GM12864 (cell line): ENCODE data around the gene QSOX1.

Source experiments
- DNase-seq: peaks from one replicate; pipeline ENCODE4 v3.0.0-alpha.2; 2011; ENCODE audit warnings: low read depth
- H3K4me3 ChIP-seq: 2 replicates; pipeline ENCODE4 v1.5.1; 2011; ENCODE audit warnings: mild to moderate bottlenecking, low read depth, low read length, control low read depth
- TF ChIP-seq, protein P1 (sequence below): IDR thresholded peaks from 2 replicates; pipeline ENCODE4 v1.5.1; 2011; ENCODE audit warnings: low read depth, mild to moderate bottlenecking, moderate library complexity, low read length, control low read depth, inconsistent platforms; ENCODE audit errors: missing control alignments

Gene QSOX1

GRCh38 chr1:180239145-180240096 lies 84.8 kb downstream of the QSOX1 start:
- DNase-seq: no peak
- H3K4me3 ChIP-seq: no peak overlapping the region

GRCh38 chr1:180241716-180242544 lies 87.3 kb downstream of the QSOX1 start:
- H3K4me3 ChIP-seq: no peak overlapping the region
- TF ChIP-seq, protein P1, sequence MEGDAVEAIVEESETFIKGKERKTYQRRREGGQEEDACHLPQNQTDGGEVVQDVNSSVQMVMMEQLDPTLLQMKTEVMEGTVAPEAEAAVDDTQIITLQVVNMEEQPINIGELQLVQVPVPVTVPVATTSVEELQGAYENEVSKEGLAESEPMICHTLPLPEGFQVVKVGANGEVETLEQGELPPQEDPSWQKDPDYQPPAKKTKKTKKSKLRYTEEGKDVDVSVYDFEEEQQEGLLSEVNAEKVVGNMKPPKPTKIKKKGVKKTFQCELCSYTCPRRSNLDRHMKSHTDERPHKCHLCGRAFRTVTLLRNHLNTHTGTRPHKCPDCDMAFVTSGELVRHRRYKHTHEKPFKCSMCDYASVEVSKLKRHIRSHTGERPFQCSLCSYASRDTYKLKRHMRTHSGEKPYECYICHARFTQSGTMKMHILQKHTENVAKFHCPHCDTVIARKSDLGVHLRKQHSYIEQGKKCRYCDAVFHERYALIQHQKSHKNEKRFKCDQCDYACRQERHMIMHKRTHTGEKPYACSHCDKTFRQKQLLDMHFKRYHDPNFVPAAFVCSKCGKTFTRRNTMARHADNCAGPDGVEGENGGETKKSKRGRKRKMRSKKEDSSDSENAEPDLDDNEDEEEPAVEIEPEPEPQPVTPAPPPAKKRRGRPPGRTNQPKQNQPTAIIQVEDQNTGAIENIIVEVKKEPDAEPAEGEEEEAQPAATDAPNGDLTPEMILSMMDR: no peak
- DNase-seq: no peak

More at GRCh38 chr1:180239145-180240096, 84.8 kb downstream of the QSOX1 start:
- TF ChIP-seq, protein P1: no peak

DNA sequence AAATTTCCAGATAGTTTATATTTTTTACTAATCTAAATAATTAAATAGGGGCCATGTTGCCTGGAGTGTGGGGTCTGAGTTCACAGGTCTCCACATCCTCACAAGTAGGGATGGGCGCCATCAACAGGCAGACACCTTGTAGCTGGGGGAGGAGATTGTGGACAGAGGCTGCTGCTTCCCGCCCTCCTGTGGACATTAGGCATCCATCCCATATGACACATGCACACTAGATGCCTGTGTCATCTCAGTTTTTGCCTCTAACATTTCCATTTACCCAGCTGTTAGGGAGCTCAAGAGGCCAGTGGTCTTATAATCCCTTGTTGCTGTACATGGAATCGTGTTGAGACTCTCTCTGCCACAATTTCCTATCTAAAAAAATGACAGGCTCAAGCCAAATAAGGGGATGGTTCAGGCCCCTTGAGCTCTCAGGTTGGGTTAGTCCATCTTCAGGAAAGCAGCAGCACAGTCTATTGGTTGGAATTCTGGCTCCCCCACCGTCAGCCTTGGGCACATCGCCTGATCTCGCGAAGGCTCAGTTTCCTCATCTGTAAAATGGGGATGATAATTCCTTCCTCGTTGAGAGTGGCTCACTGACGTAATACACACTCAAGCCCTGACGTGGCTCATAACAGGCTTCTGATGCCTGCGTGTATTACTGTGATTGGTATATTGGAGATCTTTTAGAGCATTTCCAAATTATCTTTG lies 89.0 kb downstream of the QSOX1 start:
- TF ChIP-seq, protein P1: no peak
- no peak for DNase-seq
- H3K4me3 ChIP-seq: no peak overlapping the region

DNA sequence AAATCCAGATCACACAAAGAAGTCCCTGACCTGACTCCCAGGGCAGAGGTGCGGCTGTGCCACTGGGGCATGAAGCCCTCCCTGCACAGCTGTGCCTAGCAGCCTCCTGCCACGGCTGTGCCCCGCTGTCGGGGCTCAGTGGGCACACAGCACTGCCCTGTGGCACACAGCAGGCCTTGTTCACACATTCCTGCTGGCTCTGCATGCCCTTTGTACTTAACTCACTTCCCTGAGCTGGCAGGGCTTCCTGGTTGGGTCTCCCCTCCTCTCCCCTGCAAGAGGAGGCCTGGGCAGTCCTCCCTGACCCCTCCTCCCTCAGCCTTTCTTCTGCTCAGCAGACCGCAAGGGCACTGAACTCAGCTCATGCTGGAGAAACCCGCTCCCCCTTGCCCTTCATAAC lies 90.2 kb downstream of the QSOX1 start:
- no peak overlapping the region for H3K4me3 ChIP-seq
- TF ChIP-seq, protein P1: no peak
- no peak for DNase-seq

DNA sequence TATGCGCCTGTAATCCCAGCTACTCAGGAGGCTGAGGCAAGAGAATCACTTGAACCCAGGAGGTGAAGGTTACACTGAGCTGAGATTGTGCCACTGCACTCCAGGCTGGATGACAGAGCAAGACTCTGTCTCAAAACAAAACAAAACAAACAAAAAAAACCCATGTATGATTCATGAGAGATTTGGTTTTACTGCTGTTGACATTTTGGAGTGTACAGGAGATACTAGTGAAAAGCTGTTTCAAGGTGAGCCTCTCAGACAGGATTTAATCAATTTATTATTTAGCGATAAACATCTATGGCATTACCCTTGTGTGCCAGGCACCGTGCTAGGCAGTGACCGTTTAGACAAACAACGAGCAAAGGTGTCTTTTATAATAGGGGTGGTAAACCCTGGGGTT lies 91.9 kb downstream of the QSOX1 start:
- no peak overlapping the region for H3K4me3 ChIP-seq
- DNase-seq: no peak
- TF ChIP-seq, protein P1: no peak

- DNase-seq: no peak
- H3K4me3 ChIP-seq: no peak overlapping the region
- TF ChIP-seq, protein P1: no peak
Observed at GRCh38 chr1:180247061-180247460, 92.4 kb downstream of the QSOX1 start.
